ENCODE measurements around the gene LMBR1.

LMBR1 gene

GRCh38 chr7:156739596-156739995 is 153.4 kb downstream of the LMBR1 start:
- DNase-seq (ENCODE audit: low read depth): no peak
- H3K4me3 ChIP-seq (ENCODE audit: low read depth, low read length): no peak overlapping the region
- no peak for TF ChIP-seq CTCF (IDR thresholded peaks at IDR 0.05; ENCODE audit: insufficient read depth, low read depth, low read length, missing control alignments)

GRCh38 chr7:156735851-156736250 is 157.1 kb downstream of the LMBR1 start:
- no peak for DNase-seq (ENCODE audit: low read depth)
- no peak overlapping the region for H3K4me3 ChIP-seq (ENCODE audit: low read depth, low read length)
- no peak for TF ChIP-seq CTCF (IDR thresholded peaks at IDR 0.05; ENCODE audit: insufficient read depth, low read depth, low read length, missing control alignments)

GRCh38 chr7:156733638-156734037 is 159.3 kb downstream of the LMBR1 start:
- H3K4me3 ChIP-seq (ENCODE audit: low read depth, low read length): no peak overlapping the region
- no peak for DNase-seq (ENCODE audit: low read depth)

GRCh38 chr7:156732091-156732625 is 160.8 kb downstream of the LMBR1 start:
- no peak for TF ChIP-seq CTCF (IDR thresholded peaks at IDR 0.05; ENCODE audit: insufficient read depth, low read depth, low read length, missing control alignments)
- H3K4me3 ChIP-seq (ENCODE audit: low read depth, low read length): no peak overlapping the region
- no peak for DNase-seq (ENCODE audit: low read depth)

More at GRCh38 chr7:156733638-156734037, 159.3 kb downstream of the LMBR1 start:
- TF ChIP-seq CTCF (IDR thresholded peaks at IDR 0.05; ENCODE audit: insufficient read depth, low read depth, low read length, missing control alignments): no peak

GRCh38 chr7:156731651-156732050 is 161.3 kb downstream of the LMBR1 start:
- TF ChIP-seq CTCF (IDR thresholded peaks at IDR 0.05; ENCODE audit: insufficient read depth, low read depth, low read length, missing control alignments): no peak
- H3K4me3 ChIP-seq (ENCODE audit: low read depth, low read length): no peak overlapping the region
- no peak for DNase-seq (ENCODE audit: low read depth)

GRCh38 chr7:156725936-156726335 is 167.0 kb downstream of the LMBR1 start:
- H3K4me3 ChIP-seq (ENCODE audit: low read depth, low read length): no peak overlapping the region
- no peak for DNase-seq (ENCODE audit: low read depth)
- TF ChIP-seq CTCF (IDR thresholded peaks at IDR 0.05; ENCODE audit: insufficient read depth, low read depth, low read length, missing control alignments): no peak

GRCh38 chr7:156725073-156725472 is 167.9 kb downstream of the LMBR1 start:
- TF ChIP-seq CTCF (IDR thresholded peaks at IDR 0.05; ENCODE audit: insufficient read depth, low read depth, low read length, missing control alignments): no peak
- H3K4me3 ChIP-seq (ENCODE audit: low read depth, low read length): no peak overlapping the region
- DNase-seq (ENCODE audit: low read depth): no peak

All from GM12865 (cell line).